A549 (cell line): Measurements from ENCODE around the gene PLEKHA6. TPM values are rescaled to one million over a fixed set of nuclear protein-coding genes. Genes with fewer than 3 reads are reported as not detected.
"Not testable (repeated sequence)": the region's sequence is repeated elsewhere in the genome, so short reads cannot be mapped to it uniquely, and the experiment has no call there.

Experiments used
- ATAC-seq, 2 experiments: fragments of 200-7000 bp in 1 of 2; fragments of >200 bp in 1 of 2; cut with Nextera tagmentation in 1 of 2; cut with Tn5 transposase in 1 of 2; 3 replicates each; pipeline versions ENCODE4 v1.8.0 to v1.9.1; 2018 to 2020; ENCODE audit warnings: mild to moderate bottlenecking in 1 of 2, moderate library complexity in 1 of 2
- CTCF ChIA-PET: fragments of 300-600 bp; sonication (Branson Sonifier 250); formaldehyde crosslinking; extraction: SDS; loops from one replicate; lab custom pipeline; 2021; ENCODE audit warnings: antibody characterized with exemption, inconsistent platforms; lab: Yijun Ruan, JAX
- POLR2A ChIA-PET: fragments of 350-600 bp; formaldehyde crosslinking; extraction: SDS; loops from one replicate; lab custom pipeline; 2021; ENCODE audit warnings: antibody characterized with exemption, inconsistent platforms; lab: Yijun Ruan, JAX
- DNase-seq, 2 experiments: peaks; one replicate each; pipeline versions ENCODE4 v3.0.0 to v3.0.0-alpha.2; 2011 to 2016; ENCODE audit warnings: low read depth in 1 of 2, low spot score in 1 of 2
- FAIRE-seq: peaks from 2 replicates; lab custom pipeline; 2011; peaks lifted over from hg19 to GRCh38; lab: Jason Lieb, UNC
- H3K27ac ChIP-seq, 2 experiments: fragments of >200 bp; sonication (Bioruptor Twin); formaldehyde crosslinking; 3 replicates each; pipeline ENCODE4 v1.5.1; 2016 to 2017
- H3K4me1 ChIP-seq: fragments of >200 bp; sonication (Bioruptor Twin); formaldehyde crosslinking; 3 replicates; pipeline ENCODE4 v1.6.1; 2016
- H3K4me2 ChIP-seq: fragments of >200 bp; sonication (Bioruptor Twin); formaldehyde crosslinking; 3 replicates; pipeline ENCODE4 v1.6.1; 2016
- H3K4me3 ChIP-seq: fragments of >200 bp; sonication (Bioruptor Twin); formaldehyde crosslinking; 3 replicates; pipeline ENCODE4 v1.5.1; 2016
- H3K9me3 ChIP-seq: fragments of >200 bp; sonication (Bioruptor Twin); formaldehyde crosslinking; 3 replicates; pipeline ENCODE4 v1.6.1; 2016
- CHD4 ChIP-seq: fragments of 200-600 bp; sonication (generic); IDR thresholded peaks from 2 replicates; pipeline ENCODE4 v1.6.1; 2016; ENCODE audit warnings: antibody characterized with exemption, mild to moderate bottlenecking, borderline replicate concordance
- EHMT2 ChIP-seq: fragments of 200-600 bp; sonication (generic); IDR thresholded peaks from 2 replicates; pipeline ENCODE4 v1.6.1; 2016; ENCODE audit warnings: antibody characterized with exemption, low read depth, mild to moderate bottlenecking, moderate library complexity
- ESRRA ChIP-seq: fragments of 150-350 bp; IDR thresholded peaks from 2 replicates; pipeline ENCODE4 v1.6.1; 2014; ENCODE audit warnings: mild to moderate bottlenecking, low read length, borderline replicate concordance
- FOSB ChIP-seq: fragments of 250-450 bp; sonication (Bioruptor Pico); IDR thresholded peaks from 2 replicates; pipeline ENCODE4 v1.5.0; 2020; ENCODE audit warnings: mild to moderate bottlenecking, moderate library complexity
- GATA3 ChIP-seq: IDR thresholded peaks from 2 replicates; pipeline ENCODE4 v1.6.1; 2012; ENCODE audit warnings: borderline replicate concordance
- HEYL ChIP-seq: fragments of 250-450 bp; sonication (Bioruptor Pico); IDR thresholded peaks from 2 replicates; pipeline ENCODE4 v1.8.0; 2021; ENCODE audit warnings: mild to moderate bottlenecking, moderate library complexity
- HOXA7 ChIP-seq: fragments of 250-450 bp; sonication (Bioruptor Pico); IDR thresholded peaks from 2 replicates; pipeline ENCODE4 v1.5.0; 2020; ENCODE audit warnings: mild to moderate bottlenecking, moderate library complexity
- HOXB5 ChIP-seq: fragments of 250-450 bp; sonication (Bioruptor Pico); IDR thresholded peaks from 2 replicates; pipeline ENCODE4 v1.5.0; 2020; ENCODE audit warnings: mild to moderate bottlenecking, moderate library complexity
- KDM5A ChIP-seq: fragments of 200-600 bp; sonication (generic); IDR thresholded peaks from 2 replicates; pipeline ENCODE4 v1.6.1; 2016; ENCODE audit warnings: antibody characterized with exemption, mild to moderate bottlenecking
- NFE2L2 ChIP-seq: fragments of 150-350 bp; conservative IDR thresholded peaks from 2 replicates; pipeline ENCODE4 v1.6.1; 2014; ENCODE audit warnings: low read length
- NR3C1 ChIP-seq: fragments of >200 bp; sonication (Bioruptor Twin); formaldehyde crosslinking; IDR thresholded peaks from 3 replicates; pipeline ENCODE4 v1.6.1; 2017
- POLR2AphosphoS2 ChIP-seq: conservative IDR thresholded peaks from 2 replicates; pipeline ENCODE4 v1.6.1; 2012; ENCODE audit warnings: low read length, improper control_type of control experiment, inconsistent platforms
- RAD21 ChIP-seq, 2 experiments: fragments of >200 bp in 1 of 2; sonication (Bioruptor Twin) in 1 of 2; formaldehyde crosslinking in 1 of 2; IDR thresholded peaks in 1 of 2; conservative IDR thresholded peaks in 1 of 2; 2 replicates in 1 of 2; 3 replicates in 1 of 2; pipeline ENCODE4 v1.6.1; 2012 to 2018; ENCODE audit warnings: inconsistent platforms in 1 of 2
- RCOR1 ChIP-seq: fragments of 150-350 bp; IDR thresholded peaks from 2 replicates; pipeline ENCODE4 v1.6.1; 2014; ENCODE audit warnings: antibody characterized with exemption, low read length, low read depth
- RFX5 ChIP-seq: fragments of 450-650 bp; IDR thresholded peaks from 2 replicates; pipeline ENCODE4 v1.7.1; 2014; ENCODE audit warnings: antibody characterized with exemption, mild to moderate bottlenecking, moderate library complexity
- RNF2 ChIP-seq: fragments of 200-600 bp; sonication (generic); IDR thresholded peaks from 2 replicates; pipeline ENCODE4 v1.6.1; 2016; ENCODE audit warnings: low read depth, mild to moderate bottlenecking, antibody characterized with exemption, moderate library complexity, borderline replicate concordance
- SMC3 ChIP-seq: fragments of >200 bp; sonication (Bioruptor Twin); formaldehyde crosslinking; IDR thresholded peaks from 3 replicates; pipeline ENCODE4 v1.6.1; 2018; ENCODE audit warnings: inconsistent platforms
- ZC3H11A ChIP-seq: fragments of 450-650 bp; IDR thresholded peaks from 2 replicates; pipeline ENCODE4 v1.6.1; 2014; ENCODE audit warnings: antibody characterized with exemption, mild to moderate bottlenecking
- WGBS: methylation state at CpG from one replicate; pipeline ENCODE4 v1.1.6; 2017; ENCODE audit errors: missing lambda C conversion rate; 5-methylcytosine and 5-hydroxymethylcytosine counted together
- polyA plus RNA-seq, 4 experiments: library from polyadenylated mRNA; depleted of rRNA in 3 of 4; stranded (reverse); fragments of >200 nt; fragmentation: RNase III in 1 of 4; extraction: RNeasy Plus Mini Kit Qiagen cat#74134 plus additional on column Dnase treatment in 1 of 4; gene quantifications; 2 replicates in 3 of 4; 3 replicates in 1 of 4; pipeline ENCODE4 v1.2.3, GENCODE V29; 2011 to 2017
- TF ChIP-seq, protein P1 (sequence below): fragments of >200 bp; sonication (Bioruptor Twin); formaldehyde crosslinking; IDR thresholded peaks from 2 replicates; pipeline ENCODE4 v1.6.1; 2016

Gene PLEKHA6
- polyA plus RNA-seq, 2 of the 4 experiments (the other 2 are of a cell fraction), result 13.0 to 26.2 TPM

DNA sequence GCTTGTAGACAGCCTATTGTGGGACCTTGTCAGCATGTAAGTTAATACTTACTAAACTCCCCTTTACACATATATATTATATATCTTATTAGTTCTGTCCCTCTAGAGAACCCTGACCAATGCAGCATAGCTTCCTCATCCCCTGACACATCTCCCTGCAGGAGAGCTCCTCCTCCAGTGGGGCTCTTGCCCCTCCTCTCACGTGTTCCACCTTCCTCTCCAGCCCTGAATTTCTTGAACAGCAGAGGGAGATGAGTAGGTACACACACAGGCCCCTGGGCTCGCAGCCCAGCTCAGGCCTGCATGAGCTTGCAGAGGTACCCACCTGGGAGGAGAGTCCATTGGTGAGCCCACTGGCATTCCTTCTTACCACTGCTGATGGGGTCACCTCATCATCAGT lies 118.7 kb downstream of the PLEKHA6 start:
- peak; percentile 74 to 84 for ATAC-seq
- H3K27ac ChIP-seq, result no peak overlapping the region
- no peaks in the 10 kb centered on the region for H3K9me3 ChIP-seq
- TF ChIP-seq GATA3, result no peak
- no peak for TF ChIP-seq RNF2
- no peak for TF ChIP-seq POLR2AphosphoS2
- TF ChIP-seq NFE2L2, result no peak
- TF ChIP-seq, protein P1, sequence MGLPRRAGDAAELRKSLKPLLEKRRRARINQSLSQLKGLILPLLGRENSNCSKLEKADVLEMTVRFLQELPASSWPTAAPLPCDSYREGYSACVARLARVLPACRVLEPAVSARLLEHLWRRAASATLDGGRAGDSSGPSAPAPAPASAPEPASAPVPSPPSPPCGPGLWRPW, result no peak
- TF ChIP-seq HEYL (CRISPR knock-in tag), result no peak
- no peak for TF ChIP-seq RCOR1
- TF ChIP-seq RAD21 (conservative IDR thresholded peaks at IDR 0.05 in 1 of 2, IDR thresholded peaks at IDR 0.05 in 1 of 2), result no peak
- TF ChIP-seq ZC3H11A, result no peak
- TF ChIP-seq ESRRA, result no peak
- TF ChIP-seq HOXA7 (CRISPR knock-in tag), result no peak
- TF ChIP-seq EHMT2, result no peak
- H3K4me3 ChIP-seq, result no peak overlapping the region
- WGBS, result 76% methylated on average over 2 of the region's 2 CpGs
- no peaks in the 10 kb centered on the region for H3K4me1 ChIP-seq
- ChIA-PET CTCF (interaction anchor here (0.8 to 3.4 kb wide), 8 partner anchors 15 to 566 kb away, joined by 3 to 16 read pairs (median 4); no protein-coding TSS in a partner anchor), POLR2A (no interaction called here)
- H3K4me2 ChIP-seq, result no peak overlapping the region
- no peak for FAIRE-seq
- peak in 1 of 2 experiments; percentile 14 for DNase-seq

DNA sequence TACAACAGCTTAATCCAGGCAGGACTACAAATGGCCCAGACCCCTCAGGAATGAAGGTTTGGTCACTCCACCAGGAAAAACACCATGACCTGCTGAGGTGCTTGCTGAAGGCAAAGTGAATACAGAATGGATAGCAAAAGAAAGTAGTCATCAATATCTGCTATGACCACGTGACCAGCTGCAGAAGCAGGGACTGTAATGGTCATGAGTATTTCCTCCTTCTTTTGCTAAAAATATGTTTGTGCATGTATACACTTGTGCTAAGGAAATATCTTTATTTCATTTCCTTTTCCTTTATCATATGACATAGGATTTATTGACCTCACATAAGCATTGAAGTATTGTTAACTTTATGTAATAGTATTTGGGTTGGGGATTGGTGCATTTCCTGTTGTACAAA lies 119.5 kb downstream of the PLEKHA6 start:
- Histone ChIP-seq H3K4me2 (no peak overlapping the region), H3K4me3 (no peak overlapping the region), H3K27ac (no peak overlapping the region), H3K9me3 (no peaks in the 10 kb centered on the region), H3K4me1 (no peaks in the 10 kb centered on the region)
- no peak for TF ChIP-seq HEYL (CRISPR knock-in tag)
- TF ChIP-seq FOSB (CRISPR knock-in tag), result no peak
- TF ChIP-seq SMC3, result no peak
- TF ChIP-seq ESRRA, result no peak
- no peak for TF ChIP-seq HOXB5 (CRISPR knock-in tag)
- TF ChIP-seq CHD4, result no peak
- TF ChIP-seq NR3C1, result no peak
- TF ChIP-seq RFX5, result no peak
- no peak for TF ChIP-seq KDM5A
- ATAC-seq, result no peak
- CTCF ChIA-PET, result interaction anchor here (0.8 to 3.4 kb wide), 6 partner anchors 8 to 567 kb away, joined by 3 to 16 read pairs (median 4); no protein-coding TSS in a partner anchor
- DNase-seq, result no peak
- WGBS, result 97% methylated on average over 1 of the region's 1 CpG
- POLR2A ChIA-PET, result no interaction called here
- no peak for FAIRE-seq

DNA sequence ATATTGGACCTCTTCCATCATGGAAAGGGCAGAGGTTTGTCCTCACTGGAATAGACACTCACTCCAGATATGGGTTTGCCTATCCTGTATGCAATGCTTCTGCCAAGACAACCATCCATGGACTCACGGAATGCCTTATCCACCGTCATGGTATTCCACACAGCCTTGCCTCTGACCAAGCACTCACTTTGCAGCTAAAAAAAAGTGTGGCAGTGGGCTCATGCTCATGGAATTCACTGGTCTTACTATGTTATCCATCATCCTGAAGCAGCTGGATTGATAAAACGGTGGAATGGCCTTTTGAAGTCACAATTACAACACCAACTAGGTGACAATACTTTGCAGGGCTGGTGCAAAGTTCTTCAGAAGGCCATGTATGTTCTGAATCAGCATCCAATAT lies 120.3 kb downstream of the PLEKHA6 start:
- ATAC-seq, FAIRE-seq, H3K4me2 ChIP-seq, H3K9me3 ChIP-seq, H3K4me1 ChIP-seq, DNase-seq, H3K27ac ChIP-seq, POLR2A ChIA-PET, H3K4me3 ChIP-seq: not testable (repeated sequence)
- WGBS, result 92% methylated on average over 3 of the region's 3 CpGs
- CTCF ChIA-PET, result interaction anchor here (0.6 to 1.5 kb wide), 2 partner anchors 9 to 76 kb away, joined by 3 to 4 read pairs; no protein-coding TSS in a partner anchor

DNA sequence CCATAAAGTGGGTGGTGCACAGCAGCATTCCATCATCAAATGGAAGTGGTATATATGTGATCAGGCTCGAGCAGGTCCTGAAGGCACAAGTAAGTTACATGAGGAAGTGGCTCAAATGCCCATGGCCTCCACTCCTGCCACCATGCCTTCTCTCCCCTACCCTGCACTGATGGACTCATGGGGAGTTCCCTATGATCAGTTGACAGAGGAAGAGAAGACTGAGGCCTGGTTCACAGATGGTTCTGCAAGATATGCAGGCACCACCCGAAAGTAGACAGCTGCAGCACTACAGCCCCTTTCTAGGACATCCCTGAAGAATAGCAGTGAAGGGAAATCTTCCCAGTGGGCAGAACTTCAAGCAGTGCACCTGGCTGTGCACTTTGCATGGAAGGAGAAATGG lies 121.2 kb downstream of the PLEKHA6 start:
- FAIRE-seq, H3K4me3 ChIP-seq, POLR2A ChIA-PET, H3K9me3 ChIP-seq, ATAC-seq, H3K4me1 ChIP-seq, H3K4me2 ChIP-seq, DNase-seq, H3K27ac ChIP-seq: not testable (repeated sequence)
- WGBS, result 85% methylated on average over 1 of the region's 2 CpGs
- CTCF ChIA-PET, result interaction anchor here (2.4 kb wide), 1 partner anchor 125 kb away, joined by 8 read pairs; no protein-coding TSS in a partner anchor

DNA sequence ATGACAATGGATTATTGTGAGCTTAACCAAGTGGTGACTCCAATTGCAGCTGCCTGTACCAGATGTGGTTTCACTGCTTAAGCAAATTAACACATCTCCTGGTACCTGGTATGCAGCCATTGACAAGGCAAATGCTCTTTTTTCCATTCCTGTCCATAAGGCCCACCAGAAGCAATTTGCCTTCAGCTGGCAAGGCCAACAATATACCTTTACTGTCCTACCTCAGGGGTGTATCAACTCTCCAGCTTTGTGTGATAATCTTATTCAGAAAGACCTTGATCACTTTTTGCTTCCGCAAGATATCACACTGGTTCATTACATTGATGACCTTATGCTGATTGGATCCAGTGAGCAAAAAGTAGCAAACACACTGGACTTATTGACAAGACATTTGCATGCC lies 122.2 kb downstream of the PLEKHA6 start:
- CTCF ChIA-PET, result interaction anchor here (0.7 to 2.4 kb wide), 5 partner anchors 23 to 130 kb away, joined by 3 to 8 read pairs (median 3); partner anchors contain the start of gene GOLT1A
- WGBS, result 96% methylated on average over 1 of the region's 1 CpG
- FAIRE-seq, POLR2A ChIA-PET, H3K27ac ChIP-seq, ATAC-seq, H3K9me3 ChIP-seq, H3K4me2 ChIP-seq, H3K4me1 ChIP-seq, H3K4me3 ChIP-seq, DNase-seq: not testable (repeated sequence)
